MCF 10A (cell line): ENCODE data around the gene FXN. TPM values are rescaled to one million over a fixed set of nuclear protein-coding genes. Genes with fewer than 3 reads are reported as not detected.

Source experiments
- BruUV-seq: library from RNA; stranded (reverse); fragments of 400-500 nt; replicated peaks from 2 replicates; lab custom pipeline; 2021; lab: Mats Ljungman, UMichigan
- CTCF ChIA-PET: fragments of 300-600 bp; sonication (Branson Sonifier 250); formaldehyde crosslinking; extraction: SDS; loops from one replicate; lab custom pipeline; 2021; ENCODE audit warnings: antibody characterized with exemption, inconsistent platforms; lab: Yijun Ruan, JAX
- POLR2A ChIA-PET: fragments of 300-600, 350-650 bp; sonication (Branson Sonifier 250); formaldehyde crosslinking; extraction: SDS; loops from one replicate; lab custom pipeline; 2020; ENCODE audit warnings: antibody characterized with exemption, inconsistent platforms; lab: Yijun Ruan, JAX
- DNase-seq: peaks from one replicate; pipeline ENCODE4 v3.0.0-alpha.2; 2018; ENCODE audit not compliant: unreplicated experiment
- H3K27ac Mint-ChIP-seq: one replicate; pipeline ENCODE4 v1.8.0; 2022; ENCODE audit warnings: mild to moderate bottlenecking, low read depth, mixed read lengths; ENCODE audit not compliant: unreplicated experiment
- H3K27me3 Mint-ChIP-seq: one replicate; pipeline ENCODE4 v1.8.0; 2022; ENCODE audit warnings: mixed read lengths; ENCODE audit not compliant: insufficient read depth, unreplicated experiment
- H3K36me3 Mint-ChIP-seq: one replicate; pipeline ENCODE4 v1.8.0; 2022; ENCODE audit warnings: mild to moderate bottlenecking, moderate library complexity, mixed read lengths; ENCODE audit not compliant: insufficient read depth, unreplicated experiment
- H3K4me1 Mint-ChIP-seq: one replicate; pipeline ENCODE4 v1.8.0; 2022; ENCODE audit warnings: mixed read lengths; ENCODE audit not compliant: insufficient read depth, unreplicated experiment
- H3K4me3 Mint-ChIP-seq: one replicate; pipeline ENCODE4 v1.8.0; 2022; ENCODE audit warnings: mild to moderate bottlenecking, moderate library complexity, mixed read lengths; ENCODE audit not compliant: unreplicated experiment
- H3K9me3 Mint-ChIP-seq: one replicate; pipeline ENCODE4 v1.8.0; 2022; ENCODE audit warnings: mixed read lengths; ENCODE audit not compliant: unreplicated experiment
- CTCF ChIP-seq: fragments of 200-600 bp; IDR thresholded peaks from one replicate; pipeline ENCODE4 v1.8.0; 2022; ENCODE audit warnings: antibody characterized with exemption, mild to moderate bottlenecking; ENCODE audit not compliant: unreplicated experiment
- intact Hi-C: fragments of 100-400 bp; cut with micrococcal nuclease; formaldehyde crosslinking; loops from 2 replicates; pipeline ENCODE4 v1.14.1; 2022
- total RNA-seq: library from RNA; stranded (reverse); gene quantifications from 2 replicates; pipeline ENCODE4 v1.2.3, GENCODE V29; 2022

Gene FXN
- total RNA-seq, 1 experiment from 2014 or later, result 31.6 TPM

GRCh38 chr9:69120380-69121154 lies 85.0 kb downstream of the FXN start:
- H3K27ac Mint-ChIP-seq, result peak overlapping the region; percentile 11
- POLR2A ChIA-PET, result interaction anchor here (0.6 to 6.5 kb wide), 17 partner anchors 11 to 590 kb away, joined by 3 to 151 read pairs (median 10); partner anchors contain the start of genes FXN and TJP2
- CTCF ChIA-PET, result interaction anchor here (0.6 to 2.6 kb wide), 8 partner anchors 9 to 73 kb away, joined by 3 to 16 read pairs (median 4); no protein-coding TSS in a partner anchor
- H3K9me3 Mint-ChIP-seq, result no peaks in the 10 kb centered on the region
- peak; percentile 76 for DNase-seq
- intact Hi-C loops, result loop anchor here (1.0 to 2.0 kb wide), 3 partner anchors 54 to 73 kb away; partner anchors contain the start of gene TJP2
- no TSS peak for BruUV-seq
- no peaks in the 10 kb centered on the region for H3K36me3 Mint-ChIP-seq
- TF ChIP-seq CTCF, result no peak
- H3K4me3 Mint-ChIP-seq, result peak overlapping the region; percentile 89
- peaks cover 6% of the 10 kb centered on the region for H3K4me1 Mint-ChIP-seq
- no peaks in the 10 kb centered on the region for H3K27me3 Mint-ChIP-seq

- POLR2A ChIA-PET, result interaction anchor here (0.6 to 6.5 kb wide), 29 partner anchors 9 to 589 kb away, joined by 3 to 151 read pairs (median 5); partner anchors contain the start of genes FXN and TJP2
- intact Hi-C loops, result loop anchor here (1.0 to 2.0 kb wide), 4 partner anchors 10 to 72 kb away; partner anchors contain the start of gene TJP2
- H3K36me3 Mint-ChIP-seq, result no peaks in the 10 kb centered on the region
- no peaks in the 10 kb centered on the region for H3K9me3 Mint-ChIP-seq
- no TSS peak for BruUV-seq
- peak overlapping the region; percentile 89 for H3K4me3 Mint-ChIP-seq
- DNase-seq, result peak; percentile 46
- H3K27me3 Mint-ChIP-seq, result no peaks in the 10 kb centered on the region
- peak overlapping the region; percentile 73 for H3K27ac Mint-ChIP-seq
- no peak for TF ChIP-seq CTCF
- CTCF ChIA-PET, result interaction anchor here (0.6 to 2.6 kb wide), 20 partner anchors 10 to 207 kb away, joined by 3 to 17 read pairs (median 4); no protein-coding TSS in a partner anchor
- H3K4me1 Mint-ChIP-seq, result peaks cover 6% of the 10 kb centered on the region
Measured at GRCh38 chr9:69121155-69122081, 85.9 kb downstream of the FXN start.

- intact Hi-C loops, result loop anchor here (1.0 kb wide), 1 partner anchor 9 kb away; no protein-coding TSS in a partner anchor
- no peaks in the 10 kb centered on the region for H3K9me3 Mint-ChIP-seq
- H3K36me3 Mint-ChIP-seq, result no peaks in the 10 kb centered on the region
- POLR2A ChIA-PET, result interaction anchor here (0.6 to 6.5 kb wide), 29 partner anchors 9 to 274 kb away, joined by 3 to 151 read pairs (median 5); partner anchors contain the start of genes FXN and TJP2
- no peak for TF ChIP-seq CTCF
- no peaks in the 10 kb centered on the region for H3K27me3 Mint-ChIP-seq
- H3K27ac Mint-ChIP-seq, result peak overlapping the region; percentile 73
- TSS peak; percentile 33 for BruUV-seq
- peak overlapping the region; percentile 89 for H3K4me3 Mint-ChIP-seq
- CTCF ChIA-PET, result interaction anchor here (0.6 to 2.6 kb wide), 21 partner anchors 12 to 444 kb away, joined by 3 to 17 read pairs (median 4); no protein-coding TSS in a partner anchor
- H3K4me1 Mint-ChIP-seq, result peaks cover 6% of the 10 kb centered on the region
- DNase-seq, result peak; percentile 68
Measured at GRCh38 chr9:69122082-69122548, 86.6 kb downstream of the FXN start.
